ENCODE results near the gene UNC5B. TPM values are rescaled to one million over a fixed set of nuclear protein-coding genes. Genes with fewer than 3 reads are reported as not detected.

The UNC5B gene
- total and polyA plus RNA-seq, 12 donors = 2.0 to 27.0 (median 8.8) TPM

- no peaks in the 10 kb centered on the region for H3K27me3 ChIP-seq
- no peak for TF ChIP-seq POLR2A (IDR thresholded peaks at IDR 0.05)
- TF ChIP-seq, protein P1, sequence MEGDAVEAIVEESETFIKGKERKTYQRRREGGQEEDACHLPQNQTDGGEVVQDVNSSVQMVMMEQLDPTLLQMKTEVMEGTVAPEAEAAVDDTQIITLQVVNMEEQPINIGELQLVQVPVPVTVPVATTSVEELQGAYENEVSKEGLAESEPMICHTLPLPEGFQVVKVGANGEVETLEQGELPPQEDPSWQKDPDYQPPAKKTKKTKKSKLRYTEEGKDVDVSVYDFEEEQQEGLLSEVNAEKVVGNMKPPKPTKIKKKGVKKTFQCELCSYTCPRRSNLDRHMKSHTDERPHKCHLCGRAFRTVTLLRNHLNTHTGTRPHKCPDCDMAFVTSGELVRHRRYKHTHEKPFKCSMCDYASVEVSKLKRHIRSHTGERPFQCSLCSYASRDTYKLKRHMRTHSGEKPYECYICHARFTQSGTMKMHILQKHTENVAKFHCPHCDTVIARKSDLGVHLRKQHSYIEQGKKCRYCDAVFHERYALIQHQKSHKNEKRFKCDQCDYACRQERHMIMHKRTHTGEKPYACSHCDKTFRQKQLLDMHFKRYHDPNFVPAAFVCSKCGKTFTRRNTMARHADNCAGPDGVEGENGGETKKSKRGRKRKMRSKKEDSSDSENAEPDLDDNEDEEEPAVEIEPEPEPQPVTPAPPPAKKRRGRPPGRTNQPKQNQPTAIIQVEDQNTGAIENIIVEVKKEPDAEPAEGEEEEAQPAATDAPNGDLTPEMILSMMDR (IDR thresholded peaks at IDR 0.05) = no peak
- H3K27ac ChIP-seq = peak overlapping the region in 1 of 5 donors; percentile 34
- no peaks in the 10 kb centered on the region for H3K9me3 ChIP-seq (replicated peaks in 1 of 3)
- no peaks in the 10 kb centered on the region for H3K36me3 ChIP-seq (replicated peaks in 1 of 2)
- peaks cover 0 to 17% of the 10 kb centered on the region in 2 donors for H3K4me1 ChIP-seq (replicated peaks in 1 of 2)
- WGBS, 4 donors = 55 to 62% (median 59%) methylated on average over 13 to 17 of the region's 17 CpGs
- DNase-seq = peak in 1 of 7 donors; percentile 83
- no peak overlapping the region for H3K4me3 ChIP-seq
- intact Hi-C loops (cut with DNase I) = no loop called here
These were observed 43.7 kb downstream of the UNC5B start for GRCh38 chr10:71255808-71256660.

DNA sequence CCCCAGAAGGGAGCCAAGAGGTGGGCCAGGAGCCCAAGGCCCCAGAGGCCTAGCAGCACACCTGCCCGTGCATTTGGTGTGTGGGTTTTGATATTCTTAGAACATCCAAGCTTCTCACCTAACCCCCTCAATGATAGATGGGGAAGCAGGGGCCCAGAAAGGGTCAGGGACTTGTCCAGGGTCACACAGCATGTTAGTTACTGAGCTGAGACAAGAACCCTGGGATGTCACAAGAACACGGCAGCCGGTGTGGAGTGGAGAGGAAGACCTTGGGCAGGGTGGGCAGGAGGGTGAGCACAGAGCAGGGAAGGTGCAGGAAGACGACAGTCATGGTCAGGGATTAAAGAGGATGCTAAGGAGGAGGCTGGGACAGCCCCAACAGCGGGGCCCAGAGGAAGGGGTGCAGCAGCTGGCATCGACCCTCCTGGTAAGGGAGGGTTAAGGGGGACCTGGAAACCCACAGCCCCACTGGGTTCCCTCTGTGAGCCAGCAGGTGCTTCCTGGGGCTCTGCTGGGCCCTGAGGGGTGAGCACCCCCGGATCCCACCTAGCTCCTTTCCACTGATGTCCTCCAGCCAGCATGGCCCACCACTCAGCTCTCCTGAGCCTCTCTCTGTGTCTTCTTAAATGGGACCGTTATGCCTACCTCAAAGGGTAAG lies 44.4 kb downstream of the UNC5B start:
- peaks cover 0 to 17% of the 10 kb centered on the region in 2 donors for H3K4me1 ChIP-seq (replicated peaks in 1 of 2)
- TF ChIP-seq, protein P1 (IDR thresholded peaks at IDR 0.05) = no peak
- TF ChIP-seq POLR2A (IDR thresholded peaks at IDR 0.05) = no peak
- peak overlapping the region in 1 of 5 donors; percentile 34 for H3K27ac ChIP-seq
- H3K27me3 ChIP-seq = no peaks in the 10 kb centered on the region
- DNase-seq = no peak
- WGBS, 4 donors = 55 to 70% (median 59%) methylated on average over 7 to 8 of the region's 8 CpGs
- H3K36me3 ChIP-seq (replicated peaks in 1 of 2) = no peaks in the 10 kb centered on the region
- intact Hi-C loops (cut with DNase I) = no loop called here
- no peaks in the 10 kb centered on the region for H3K9me3 ChIP-seq (replicated peaks in 1 of 3)
- H3K4me3 ChIP-seq = no peak overlapping the region

GRCh38 chr10:71257319-71257997 lies 45.1 kb downstream of the UNC5B start:
- H3K36me3 ChIP-seq (replicated peaks in 1 of 2) = no peaks in the 10 kb centered on the region
- intact Hi-C loops (cut with DNase I) = no loop called here
- TF ChIP-seq, protein P1 (IDR thresholded peaks at IDR 0.05) = no peak
- no peak for TF ChIP-seq POLR2A (IDR thresholded peaks at IDR 0.05)
- no peak for DNase-seq
- H3K4me1 ChIP-seq (replicated peaks in 1 of 2) = peaks cover 0 to 17% of the 10 kb centered on the region in 2 donors
- WGBS, 4 donors = 78 to 87% (median 85%) methylated on average over 7 to 11 of the region's 11 CpGs
- no peak overlapping the region for H3K27ac ChIP-seq
- no peaks in the 10 kb centered on the region for H3K27me3 ChIP-seq
- no peak overlapping the region for H3K4me3 ChIP-seq
- no peaks in the 10 kb centered on the region for H3K9me3 ChIP-seq (replicated peaks in 1 of 3)

DNA sequence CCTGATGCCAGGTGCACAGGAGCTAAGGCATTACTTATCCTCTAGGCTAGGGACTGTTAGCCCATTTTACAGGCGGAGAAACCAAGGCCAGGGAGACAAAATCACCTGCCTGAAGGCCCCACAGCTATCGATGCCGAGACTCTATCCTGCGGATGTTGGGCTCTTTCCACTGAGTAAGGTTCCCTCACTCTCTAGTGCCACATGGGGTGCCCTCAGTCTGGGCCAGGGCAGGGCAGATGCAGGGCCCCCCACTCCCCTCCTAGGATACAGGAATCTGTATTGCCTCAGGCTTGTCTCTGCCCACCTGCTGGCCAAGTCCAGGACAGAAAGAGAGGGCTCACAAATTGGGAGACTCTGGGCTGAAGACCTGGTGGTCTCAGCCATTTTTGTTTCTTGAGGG lies 45.7 kb downstream of the UNC5B start:
- TF ChIP-seq POLR2A (IDR thresholded peaks at IDR 0.05) = no peak
- TF ChIP-seq, protein P1 (IDR thresholded peaks at IDR 0.05) = no peak
- Histone ChIP-seq H3K4me3 (no peak overlapping the region), H3K27ac (no peak overlapping the region), H3K36me3 (replicated peaks in 1 of 2) (no peaks in the 10 kb centered on the region), H3K27me3 (no peaks in the 10 kb centered on the region), H3K9me3 (replicated peaks in 1 of 3) (no peaks in the 10 kb centered on the region), H3K4me1 (replicated peaks in 1 of 2) (peaks cover 0 to 17% of the 10 kb centered on the region in 2 donors)
- no peak for DNase-seq
- WGBS, 4 donors = 89 to 98% (median 96%) methylated on average over 4 of the region's 4 CpGs; no CpG with 5 or more reads in 1 of the 4 donors
- intact Hi-C loops (cut with DNase I) = no loop called here
